ENCODE data around the gene DLGAP1.

- TF ChIP-seq ZNF274 (IDR thresholded peaks at IDR 0.05; ENCODE audit: low read depth, low read length) (no peak), SUZ12 (IDR thresholded peaks at IDR 0.05; ENCODE audit: extremely low read depth, insufficient read depth, insufficient read length) (no peak)
Measured at GRCh38 chr18:3645384-3646156, 809.5 kb downstream of the DLGAP1 start.
